Smooth muscle cell (in vitro differentiated cells): ENCODE results near the gene NTSR2. TPM values are rescaled to one million over a fixed set of nuclear protein-coding genes. Genes with fewer than 3 reads are reported as not detected.

ENCODE experiments used
- DNase-seq: peaks from one replicate; lab custom pipeline; 2025; ENCODE audit not compliant: unreplicated experiment; lab: John Stamatoyannopoulos, UW
- H2AFZ ChIP-seq: fragments of 200-600 bp; sonication (generic); 2 replicates; pipeline ENCODE4 v1.6.0; 2016; ENCODE audit warnings: antibody characterized with exemption, low read depth, mild to moderate bottlenecking
- H3F3A ChIP-seq: fragments of 200-600 bp; sonication (generic); 2 replicates; pipeline ENCODE4 v1.6.0; 2017; ENCODE audit warnings: antibody characterized with exemption, low read depth
- H3K27ac ChIP-seq: fragments of 200-600 bp; sonication (generic); 2 replicates; pipeline ENCODE4 v1.5.1; 2016; ENCODE audit warnings: low read depth, mild to moderate bottlenecking
- H3K27me3 ChIP-seq: fragments of 200-600 bp; sonication (generic); 2 replicates; pipeline ENCODE4 v1.6.1; 2016; ENCODE audit warnings: low read depth, mild to moderate bottlenecking
- H3K36me3 ChIP-seq: fragments of 200-600 bp; sonication (generic); 2 replicates; pipeline ENCODE4 v1.5.1; 2016; ENCODE audit warnings: low read depth
- H3K4me1 ChIP-seq: fragments of 200-600 bp; sonication (generic); 2 replicates; pipeline ENCODE4 v1.5.1; 2016; ENCODE audit warnings: low read depth
- H3K4me2 ChIP-seq: fragments of 200-600 bp; sonication (generic); 2 replicates; pipeline ENCODE4 v1.6.0; 2016; ENCODE audit warnings: mild to moderate bottlenecking
- H3K4me3 ChIP-seq: fragments of 200-600 bp; sonication (generic); 2 replicates; pipeline ENCODE4 v1.5.1; 2016; ENCODE audit warnings: mild to moderate bottlenecking
- H3K79me2 ChIP-seq: fragments of 200-600 bp; sonication (generic); 2 replicates; pipeline ENCODE4 v1.6.0; 2016; ENCODE audit warnings: low read depth, mild to moderate bottlenecking
- H3K9ac ChIP-seq: fragments of 200-600 bp; sonication (generic); 2 replicates; pipeline ENCODE4 v1.6.0; 2016; ENCODE audit warnings: low read depth
- H3K9me3 ChIP-seq: fragments of 200-600 bp; sonication (generic); replicated peaks from 2 replicates; pipeline ENCODE4 v1.5.1; 2016; ENCODE audit warnings: low read depth
- H4K20me1 ChIP-seq: fragments of 200-600 bp; sonication (generic); 2 replicates; pipeline ENCODE4 v1.6.0; 2016; ENCODE audit warnings: low read depth
- WGBS: methylation state at CpG from one replicate; pipeline ENCODE4 v1.1.7; 2016; ENCODE audit warnings: low lambda C conversion rate; 5-methylcytosine and 5-hydroxymethylcytosine counted together
- polyA plus RNA-seq: library from polyadenylated mRNA; unstranded; fragments of >200 nt; fragmentation: Nextera tagmentation; extraction: Ambion mirVana; gene quantifications from 2 replicates; pipeline ENCODE4 v1.2.1, GENCODE V29; 2016
- total RNA-seq: library from RNA; depleted of rRNA; stranded (reverse); fragments of >200 nt; gene quantifications from 2 replicates; pipeline ENCODE4 v1.2.3, GENCODE V29; 2014
- TF ChIP-seq, protein P1 (sequence below): fragments of 200-600 bp; sonication (generic); IDR thresholded peaks from 2 replicates; pipeline ENCODE4 v1.5.1; 2017; ENCODE audit warnings: borderline replicate concordance, mild to moderate bottlenecking, antibody characterized with exemption; ENCODE audit not compliant: insufficient read depth, poor library complexity, severe bottlenecking

NTSR2 gene
- total and polyA plus RNA-seq, 2 experiments from 2014 or later = not detected

DNA sequence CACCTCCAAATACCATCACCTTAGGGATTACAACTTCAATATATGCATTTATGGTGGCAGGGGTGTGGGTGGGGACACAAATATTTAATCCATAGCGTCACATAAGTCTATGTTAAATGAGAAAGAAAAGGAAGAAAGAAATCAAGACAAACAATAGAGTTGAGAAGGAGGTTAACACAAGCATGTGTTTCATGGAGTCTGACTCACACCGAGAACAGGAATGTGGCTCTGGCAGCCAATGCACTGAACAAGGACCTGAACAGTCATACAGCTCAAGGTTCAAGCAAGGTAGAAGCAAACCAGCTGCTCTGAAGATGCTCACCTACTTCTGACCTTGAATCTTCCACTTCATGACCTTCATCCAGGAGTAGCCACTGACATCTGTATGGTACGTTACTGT lies 40.2 kb upstream of the NTSR2 start:
- no peak overlapping the region for H3K4me2 ChIP-seq
- H3K4me3 ChIP-seq = no peak overlapping the region
- no peak overlapping the region for H2AFZ ChIP-seq
- H3K79me2 ChIP-seq = no peaks in the 10 kb centered on the region
- TF ChIP-seq, protein P1, sequence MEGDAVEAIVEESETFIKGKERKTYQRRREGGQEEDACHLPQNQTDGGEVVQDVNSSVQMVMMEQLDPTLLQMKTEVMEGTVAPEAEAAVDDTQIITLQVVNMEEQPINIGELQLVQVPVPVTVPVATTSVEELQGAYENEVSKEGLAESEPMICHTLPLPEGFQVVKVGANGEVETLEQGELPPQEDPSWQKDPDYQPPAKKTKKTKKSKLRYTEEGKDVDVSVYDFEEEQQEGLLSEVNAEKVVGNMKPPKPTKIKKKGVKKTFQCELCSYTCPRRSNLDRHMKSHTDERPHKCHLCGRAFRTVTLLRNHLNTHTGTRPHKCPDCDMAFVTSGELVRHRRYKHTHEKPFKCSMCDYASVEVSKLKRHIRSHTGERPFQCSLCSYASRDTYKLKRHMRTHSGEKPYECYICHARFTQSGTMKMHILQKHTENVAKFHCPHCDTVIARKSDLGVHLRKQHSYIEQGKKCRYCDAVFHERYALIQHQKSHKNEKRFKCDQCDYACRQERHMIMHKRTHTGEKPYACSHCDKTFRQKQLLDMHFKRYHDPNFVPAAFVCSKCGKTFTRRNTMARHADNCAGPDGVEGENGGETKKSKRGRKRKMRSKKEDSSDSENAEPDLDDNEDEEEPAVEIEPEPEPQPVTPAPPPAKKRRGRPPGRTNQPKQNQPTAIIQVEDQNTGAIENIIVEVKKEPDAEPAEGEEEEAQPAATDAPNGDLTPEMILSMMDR = no peak
- H3K27ac ChIP-seq = no peak overlapping the region
- no peak overlapping the region for H3K9ac ChIP-seq
- DNase-seq = no peak
- no peaks in the 10 kb centered on the region for H3K4me1 ChIP-seq
- H3K9me3 ChIP-seq = no peaks in the 10 kb centered on the region
- no peaks in the 10 kb centered on the region for H3K36me3 ChIP-seq
- no peaks in the 10 kb centered on the region for H3F3A ChIP-seq
- WGBS = 68% methylated on average over 3 of the region's 3 CpGs
- no peaks in the 10 kb centered on the region for H3K27me3 ChIP-seq
- no peaks in the 10 kb centered on the region for H4K20me1 ChIP-seq

DNA sequence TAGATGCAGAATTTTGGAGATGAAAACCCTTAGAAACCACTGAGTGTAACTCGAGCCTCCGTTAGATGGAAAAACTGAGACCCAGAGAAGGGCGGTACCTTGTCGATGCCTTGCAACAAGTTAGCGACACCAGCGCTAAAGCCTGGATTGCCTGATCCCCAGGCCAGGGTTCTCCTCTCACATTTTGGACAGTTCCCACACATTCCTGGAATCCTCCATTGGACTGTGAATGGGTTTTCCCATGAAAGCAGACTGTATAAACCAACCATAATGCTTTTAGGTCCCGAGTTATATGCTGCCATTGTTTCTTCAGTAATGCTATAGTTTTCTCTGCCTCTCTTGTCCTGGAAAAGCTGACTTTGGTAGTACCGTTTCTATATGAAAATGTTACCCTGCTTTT lies 39.3 kb upstream of the NTSR2 start:
- Histone ChIP-seq H3K4me1 (no peaks in the 10 kb centered on the region), H3K4me2 (no peak overlapping the region), H2AFZ (no peak overlapping the region), H3K9ac (no peak overlapping the region), H3K36me3 (no peaks in the 10 kb centered on the region), H3K27ac (no peak overlapping the region), H3K4me3 (no peak overlapping the region), H3F3A (no peaks in the 10 kb centered on the region), H4K20me1 (no peaks in the 10 kb centered on the region), H3K27me3 (no peaks in the 10 kb centered on the region), H3K9me3 (no peaks in the 10 kb centered on the region), H3K79me2 (no peaks in the 10 kb centered on the region)
- whole genome bisulfite sequencing = 94% methylated on average over 8 of the region's 8 CpGs
- TF ChIP-seq, protein P1 = no peak
- no peak for DNase-seq

DNA sequence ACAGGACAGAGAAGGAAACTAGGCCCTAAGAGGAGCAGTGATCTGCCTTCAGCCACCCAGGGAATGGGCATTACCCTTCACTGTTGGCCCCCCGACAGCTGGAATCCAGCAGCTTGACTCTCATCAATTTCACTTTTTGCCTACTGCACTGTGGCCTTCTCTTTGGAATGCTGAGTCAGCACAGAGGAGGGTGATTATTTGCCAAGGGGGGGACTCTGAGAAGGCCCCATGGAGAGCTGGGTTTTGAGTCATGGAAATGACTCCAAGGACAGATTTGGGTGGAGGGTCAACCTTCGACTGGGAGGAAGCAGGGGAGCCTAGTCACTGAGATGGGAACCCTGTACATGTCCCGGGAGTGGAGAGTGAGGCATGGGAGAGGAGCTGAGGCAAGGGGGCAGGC lies 38.1 kb upstream of the NTSR2 start:
- H2AFZ ChIP-seq = no peak overlapping the region
- H3K27ac ChIP-seq = no peak overlapping the region
- H3K9ac ChIP-seq = no peak overlapping the region
- H3K36me3 ChIP-seq = no peaks in the 10 kb centered on the region
- DNase-seq = no peak
- no peaks in the 10 kb centered on the region for H3K4me1 ChIP-seq
- H3K4me3 ChIP-seq = no peak overlapping the region
- no peaks in the 10 kb centered on the region for H3K79me2 ChIP-seq
- TF ChIP-seq, protein P1 = no peak
- no peaks in the 10 kb centered on the region for H3K9me3 ChIP-seq
- no peak overlapping the region for H3K4me2 ChIP-seq
- H3F3A ChIP-seq = no peaks in the 10 kb centered on the region
- H3K27me3 ChIP-seq = no peaks in the 10 kb centered on the region
- no peaks in the 10 kb centered on the region for H4K20me1 ChIP-seq
- WGBS = 88% methylated on average over 3 of the region's 3 CpGs

DNA sequence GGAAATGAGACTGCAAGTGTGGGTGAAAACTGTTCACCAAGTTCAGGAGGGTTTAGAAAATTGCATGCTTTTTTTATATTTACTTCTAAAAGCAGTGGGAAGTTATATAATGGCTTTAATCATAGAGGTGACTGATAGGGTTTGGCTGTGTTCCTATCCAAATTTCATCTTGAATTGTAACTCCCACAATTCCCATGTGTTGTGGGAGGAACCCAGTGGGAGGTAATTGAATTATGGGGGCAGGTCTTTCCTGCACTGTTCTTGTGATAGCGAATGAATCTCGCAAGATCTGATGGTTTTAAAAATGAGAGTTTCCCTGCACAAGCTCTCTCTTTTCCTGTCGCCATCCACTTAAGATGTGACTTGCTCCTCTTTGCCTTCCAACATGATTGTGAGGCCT lies 35.7 kb upstream of the NTSR2 start:
- H3K9ac ChIP-seq = no peak overlapping the region
- DNase-seq = no peak
- no peaks in the 10 kb centered on the region for H3K79me2 ChIP-seq
- H3K4me3 ChIP-seq = no peak overlapping the region
- H3K4me1 ChIP-seq = no peaks in the 10 kb centered on the region
- H3K27me3 ChIP-seq = no peaks in the 10 kb centered on the region
- TF ChIP-seq, protein P1 = no peak
- no peaks in the 10 kb centered on the region for H3K9me3 ChIP-seq
- H4K20me1 ChIP-seq = no peaks in the 10 kb centered on the region
- no peak overlapping the region for H2AFZ ChIP-seq
- 97% methylated on average over 3 of the region's 3 CpGs for WGBS
- H3F3A ChIP-seq = no peaks in the 10 kb centered on the region
- no peaks in the 10 kb centered on the region for H3K36me3 ChIP-seq
- H3K27ac ChIP-seq = no peak overlapping the region
- no peak overlapping the region for H3K4me2 ChIP-seq
